Measurements from ENCODE around the gene PTCH1.

PTCH1 gene

DNA sequence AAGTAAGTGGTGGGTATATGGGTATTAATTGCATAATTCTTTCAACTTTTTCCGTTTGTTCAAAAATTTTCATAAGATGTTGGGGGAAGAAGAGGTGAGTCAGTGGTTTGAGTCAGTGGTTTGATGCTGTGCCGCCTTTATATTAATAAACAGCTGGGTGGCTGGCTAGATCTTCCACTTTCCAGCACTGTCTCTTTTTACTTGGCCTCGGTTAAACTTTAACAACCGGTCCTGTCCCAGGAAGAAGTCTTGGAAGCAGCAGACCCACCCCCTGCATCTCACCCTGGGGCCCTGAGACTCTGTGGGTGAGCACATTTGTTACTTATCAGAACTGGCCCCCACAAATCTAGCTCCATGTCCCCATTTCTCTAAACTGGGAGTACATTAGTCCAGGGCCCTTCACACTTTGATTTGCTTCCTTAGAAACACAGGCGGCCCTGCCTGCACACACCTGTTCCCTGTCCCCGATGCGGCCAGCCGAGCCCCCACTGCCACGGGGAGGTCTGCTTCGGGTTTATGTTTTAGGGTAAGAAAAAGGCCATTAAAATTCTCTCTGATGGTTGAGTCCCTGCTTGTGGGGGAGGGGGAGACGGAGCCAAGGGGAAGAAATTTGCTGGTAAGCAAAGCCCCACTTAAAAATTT is 90.7 kb downstream of the PTCH1 start (continued):
- TF ChIP-seq, protein P1, sequence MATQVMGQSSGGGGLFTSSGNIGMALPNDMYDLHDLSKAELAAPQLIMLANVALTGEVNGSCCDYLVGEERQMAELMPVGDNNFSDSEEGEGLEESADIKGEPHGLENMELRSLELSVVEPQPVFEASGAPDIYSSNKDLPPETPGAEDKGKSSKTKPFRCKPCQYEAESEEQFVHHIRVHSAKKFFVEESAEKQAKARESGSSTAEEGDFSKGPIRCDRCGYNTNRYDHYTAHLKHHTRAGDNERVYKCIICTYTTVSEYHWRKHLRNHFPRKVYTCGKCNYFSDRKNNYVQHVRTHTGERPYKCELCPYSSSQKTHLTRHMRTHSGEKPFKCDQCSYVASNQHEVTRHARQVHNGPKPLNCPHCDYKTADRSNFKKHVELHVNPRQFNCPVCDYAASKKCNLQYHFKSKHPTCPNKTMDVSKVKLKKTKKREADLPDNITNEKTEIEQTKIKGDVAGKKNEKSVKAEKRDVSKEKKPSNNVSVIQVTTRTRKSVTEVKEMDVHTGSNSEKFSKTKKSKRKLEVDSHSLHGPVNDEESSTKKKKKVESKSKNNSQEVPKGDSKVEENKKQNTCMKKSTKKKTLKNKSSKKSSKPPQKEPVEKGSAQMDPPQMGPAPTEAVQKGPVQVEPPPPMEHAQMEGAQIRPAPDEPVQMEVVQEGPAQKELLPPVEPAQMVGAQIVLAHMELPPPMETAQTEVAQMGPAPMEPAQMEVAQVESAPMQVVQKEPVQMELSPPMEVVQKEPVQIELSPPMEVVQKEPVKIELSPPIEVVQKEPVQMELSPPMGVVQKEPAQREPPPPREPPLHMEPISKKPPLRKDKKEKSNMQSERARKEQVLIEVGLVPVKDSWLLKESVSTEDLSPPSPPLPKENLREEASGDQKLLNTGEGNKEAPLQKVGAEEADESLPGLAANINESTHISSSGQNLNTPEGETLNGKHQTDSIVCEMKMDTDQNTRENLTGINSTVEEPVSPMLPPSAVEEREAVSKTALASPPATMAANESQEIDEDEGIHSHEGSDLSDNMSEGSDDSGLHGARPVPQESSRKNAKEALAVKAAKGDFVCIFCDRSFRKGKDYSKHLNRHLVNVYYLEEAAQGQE (tag by site-specific recombination; IDR thresholded peaks at IDR 0.05), result no peak
- peak; percentile 74; the same call in 1 of the 2 replicates for TF ChIP-seq SCRT2 (tag by site-specific recombination; IDR thresholded peaks at IDR 0.05)
- TF ChIP-seq ZNF24 (tag by site-specific recombination; IDR thresholded peaks at IDR 0.05), result no peak
- TF ChIP-seq, protein P2, sequence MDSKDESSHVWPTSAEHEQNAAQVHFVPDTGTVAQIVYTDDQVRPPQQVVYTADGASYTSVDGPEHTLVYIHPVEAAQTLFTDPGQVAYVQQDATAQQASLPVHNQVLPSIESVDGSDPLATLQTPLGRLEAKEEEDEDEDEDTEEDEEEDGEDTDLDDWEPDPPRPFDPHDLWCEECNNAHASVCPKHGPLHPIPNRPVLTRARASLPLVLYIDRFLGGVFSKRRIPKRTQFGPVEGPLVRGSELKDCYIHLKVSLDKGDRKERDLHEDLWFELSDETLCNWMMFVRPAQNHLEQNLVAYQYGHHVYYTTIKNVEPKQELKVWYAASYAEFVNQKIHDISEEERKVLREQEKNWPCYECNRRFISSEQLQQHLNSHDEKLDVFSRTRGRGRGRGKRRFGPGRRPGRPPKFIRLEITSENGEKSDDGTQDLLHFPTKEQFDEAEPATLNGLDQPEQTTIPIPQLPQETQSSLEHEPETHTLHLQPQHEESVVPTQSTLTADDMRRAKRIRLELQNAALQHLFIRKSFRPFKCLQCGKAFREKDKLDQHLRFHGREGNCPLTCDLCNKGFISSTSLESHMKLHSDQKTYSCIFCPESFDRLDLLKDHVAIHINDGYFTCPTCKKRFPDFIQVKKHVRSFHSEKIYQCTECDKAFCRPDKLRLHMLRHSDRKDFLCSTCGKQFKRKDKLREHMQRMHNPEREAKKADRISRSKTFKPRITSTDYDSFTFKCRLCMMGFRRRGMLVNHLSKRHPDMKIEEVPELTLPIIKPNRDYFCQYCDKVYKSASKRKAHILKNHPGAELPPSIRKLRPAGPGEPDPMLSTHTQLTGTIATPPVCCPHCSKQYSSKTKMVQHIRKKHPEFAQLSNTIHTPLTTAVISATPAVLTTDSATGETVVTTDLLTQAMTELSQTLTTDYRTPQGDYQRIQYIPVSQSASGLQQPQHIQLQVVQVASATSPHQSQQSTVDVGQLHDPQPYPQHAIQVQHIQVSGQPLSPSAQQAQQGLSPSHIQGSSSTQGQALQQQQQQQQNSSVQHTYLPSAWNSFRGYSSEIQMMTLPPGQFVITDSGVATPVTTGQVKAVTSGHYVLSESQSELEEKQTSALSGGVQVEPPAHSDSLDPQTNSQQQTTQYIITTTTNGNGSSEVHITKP (tag by site-specific recombination; IDR thresholded peaks at IDR 0.05), result peak; percentile 49
- TF ChIP-seq, protein P3, sequence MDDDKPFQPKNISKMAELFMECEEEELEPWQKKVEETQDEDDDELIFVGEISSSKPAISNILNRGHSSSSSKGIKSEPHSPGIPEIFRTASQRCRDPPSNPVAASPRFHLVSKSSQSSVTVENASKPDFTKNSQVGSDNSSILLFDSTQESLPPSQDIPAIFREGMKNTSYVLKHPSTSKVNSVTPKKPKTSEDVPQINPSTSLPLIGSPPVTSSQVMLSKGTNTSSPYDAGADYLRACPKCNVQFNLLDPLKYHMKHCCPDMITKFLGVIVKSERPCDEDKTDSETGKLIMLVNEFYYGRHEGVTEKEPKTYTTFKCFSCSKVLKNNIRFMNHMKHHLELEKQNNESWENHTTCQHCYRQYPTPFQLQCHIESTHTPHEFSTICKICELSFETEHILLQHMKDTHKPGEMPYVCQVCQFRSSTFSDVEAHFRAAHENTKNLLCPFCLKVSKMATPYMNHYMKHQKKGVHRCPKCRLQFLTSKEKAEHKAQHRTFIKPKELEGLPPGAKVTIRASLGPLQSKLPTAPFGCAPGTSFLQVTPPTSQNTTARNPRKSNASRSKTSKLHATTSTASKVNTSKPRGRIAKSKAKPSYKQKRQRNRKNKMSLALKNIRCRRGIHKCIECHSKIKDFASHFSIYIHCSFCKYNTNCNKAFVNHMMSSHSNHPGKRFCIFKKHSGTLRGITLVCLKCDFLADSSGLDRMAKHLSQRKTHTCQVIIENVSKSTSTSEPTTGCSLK (tag by site-specific recombination; IDR thresholded peaks at IDR 0.05), result no peak
- no peak for TF ChIP-seq REPIN1 (tag by site-specific recombination; IDR thresholded peaks at IDR 0.05; ENCODE audit: low read depth)
- no peak; the same call in 1 of the 2 replicates for TF ChIP-seq ZNF335 (tag by site-specific recombination; conservative IDR thresholded peaks at IDR 0.05)
- no peak for TF ChIP-seq ZNF19 (tag by site-specific recombination; IDR thresholded peaks at IDR 0.05; ENCODE audit: low read depth)
- TF ChIP-seq ZNF658 (tag by site-specific recombination; IDR thresholded peaks at IDR 0.05), result no peak
- TF ChIP-seq, protein P4, sequence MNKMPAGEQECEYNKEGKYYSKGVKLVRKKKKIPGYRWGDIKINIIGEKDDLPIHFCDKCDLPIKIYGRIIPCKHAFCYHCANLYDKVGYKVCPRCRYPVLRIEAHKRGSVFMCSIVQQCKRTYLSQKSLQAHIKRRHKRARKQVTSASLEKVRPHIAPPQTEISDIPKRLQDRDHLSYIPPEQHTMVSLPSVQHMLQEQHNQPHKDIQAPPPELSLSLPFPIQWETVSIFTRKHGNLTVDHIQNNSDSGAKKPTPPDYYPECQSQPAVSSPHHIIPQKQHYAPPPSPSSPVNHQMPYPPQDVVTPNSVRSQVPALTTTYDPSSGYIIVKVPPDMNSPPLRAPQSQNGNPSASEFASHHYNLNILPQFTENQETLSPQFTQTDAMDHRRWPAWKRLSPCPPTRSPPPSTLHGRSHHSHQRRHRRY (tag by site-specific recombination; IDR thresholded peaks at IDR 0.05), result no peak
- no peak for TF ChIP-seq ZNF514 (tag by site-specific recombination; IDR thresholded peaks at IDR 0.05)

DNA sequence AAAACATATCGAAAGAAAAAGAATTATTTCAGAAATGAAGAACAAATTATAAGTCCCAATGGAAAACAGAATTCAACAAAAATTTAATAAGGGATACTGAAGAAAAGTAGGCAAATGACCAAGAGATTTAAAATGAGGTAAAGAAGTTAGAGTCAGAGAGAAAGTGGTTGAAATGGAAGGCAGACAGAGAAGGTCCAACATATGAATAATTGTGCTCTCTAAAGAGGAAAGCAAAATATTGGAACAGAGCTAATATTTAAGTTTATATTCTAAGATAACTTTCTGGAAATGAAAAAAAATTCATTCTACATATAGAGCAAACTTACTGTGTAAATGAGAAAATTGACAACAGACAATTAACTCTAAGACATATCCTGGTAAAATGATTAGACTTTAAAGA is 94.1 kb downstream of the PTCH1 start:
- ChIA-PET CTCF (no interaction called here), POLR2A (no interaction called here)
- no peak overlapping the region for H3K27ac ChIP-seq (ENCODE audit: extremely low read depth, low read depth, low read length)
- no peak overlapping the region for H3K4me3 ChIP-seq (ENCODE audit: low read depth, low read length)
- H3K36me3 ChIP-seq (ENCODE audit: control insufficient read depth in 2 of 2, insufficient read depth in 1 of 2, low read length in 2 of 2), result peaks cover 0 to 8% of the 10 kb centered on the region in 2 experiments; a peak in 1 of 3 replicates
- TF ChIP-seq, protein P5, sequence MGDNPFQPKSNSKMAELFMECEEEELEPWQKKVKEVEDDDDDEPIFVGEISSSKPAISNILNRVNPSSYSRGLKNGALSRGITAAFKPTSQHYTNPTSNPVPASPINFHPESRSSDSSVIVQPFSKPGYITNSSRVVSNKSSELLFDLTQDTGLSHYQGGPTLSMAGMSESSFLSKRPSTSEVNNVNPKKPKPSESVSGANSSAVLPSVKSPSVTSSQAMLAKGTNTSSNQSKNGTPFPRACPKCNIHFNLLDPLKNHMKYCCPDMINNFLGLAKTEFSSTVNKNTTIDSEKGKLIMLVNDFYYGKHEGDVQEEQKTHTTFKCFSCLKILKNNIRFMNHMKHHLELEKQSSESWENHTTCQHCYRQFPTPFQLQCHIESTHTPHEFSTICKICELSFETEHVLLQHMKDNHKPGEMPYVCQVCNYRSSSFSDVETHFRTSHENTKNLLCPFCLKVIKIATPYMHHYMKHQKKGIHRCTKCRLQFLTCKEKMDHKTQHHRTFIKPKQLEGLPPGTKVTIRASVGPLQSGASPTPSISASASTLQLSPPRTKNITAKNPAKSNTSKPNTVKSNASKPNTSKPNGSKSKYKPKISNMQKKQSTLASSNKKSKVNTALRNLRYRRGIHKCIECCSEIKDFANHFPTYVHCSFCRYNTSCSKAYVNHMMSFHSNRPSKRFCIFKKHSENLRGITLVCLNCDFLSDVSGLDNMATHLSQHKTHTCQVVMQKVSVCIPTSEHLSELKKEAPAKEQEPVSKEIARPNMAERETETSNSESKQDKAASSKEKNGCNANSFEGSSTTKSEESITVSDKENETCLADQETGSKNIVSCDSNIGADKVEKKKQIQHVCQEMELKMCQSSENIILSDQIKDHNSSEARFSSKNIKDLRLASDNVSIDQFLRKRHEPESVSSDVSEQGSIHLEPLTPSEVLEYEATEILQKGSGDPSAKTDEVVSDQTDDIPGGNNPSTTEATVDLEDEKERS (tag by site-specific recombination; IDR thresholded peaks at IDR 0.05), result 0 out of 2 replicates have a peak, but pooled peaks have one; percentile 44
- TF ChIP-seq ZSCAN16 (tag by site-specific recombination; IDR thresholded peaks at IDR 0.05) (no peak), ZNF626 (tag by site-specific recombination; IDR thresholded peaks at IDR 0.05) (peak; percentile 67; the same call in 1 of the 2 replicates), ZNF133 (tag by site-specific recombination; IDR thresholded peaks at IDR 0.05) (peak; percentile 98), ZNF169 (tag by site-specific recombination; IDR thresholded peaks at IDR 0.05) (no peak), ZBTB21 (tag by site-specific recombination; IDR thresholded peaks at IDR 0.05) (no peak), HOXA7 (CRISPR knock-in tag; IDR thresholded peaks at IDR 0.05; ENCODE audit: borderline replicate concordance) (no peak), ZNF571 (tag by site-specific recombination; IDR thresholded peaks at IDR 0.05) (no peak), SETDB1 (IDR thresholded peaks at IDR 0.05; ENCODE audit: insufficient read length, low read length) (peak; percentile 93)
- no peaks in the 10 kb centered on the region for H3K4me1 ChIP-seq (ENCODE audit: control insufficient read depth, insufficient read depth, low read length)
- no peaks in the 10 kb centered on the region for H3K9me3 ChIP-seq (ENCODE audit: control insufficient read depth, insufficient read depth, low read depth, low read length)

Data from HEK293 (cell line).